Endothelial cell of coronary artery (primary cell): ENCODE measurements around the gene APOH. TPM values are rescaled to one million over a fixed set of nuclear protein-coding genes. Genes with fewer than 3 reads are reported as not detected.

ENCODE experiments used
- total RNA-seq: library from RNA; depleted of rRNA; stranded (reverse); fragments of >200 nt; gene quantifications from 2 replicates; pipeline ENCODE4 v1.2.3, GENCODE V29; 2014

The APOH gene
- total RNA-seq, result not detected in 2 replicates

GRCh38 chr17:66228887-66229782, at the start of gene APOH:
Gene APOH, minus strand, starts transcription at chr17:66229415. Its CDS starts 36 bp downstream, at chr17:66229379.

GRCh38 chr17:66191593-66192377, 37.4 kb downstream of the APOH start, which contains the start of gene CEP112:
Gene CEP112, minus strand, starts transcription at chr17:66192133.

Other genes with a start within 250 kb of the APOH start
- 10.3 and 10.4 TPM in 2 replicates for gene CEP112, start 37.3 kb downstream of the APOH start, total RNA-seq
- gene PRKCA, start 73.2 kb upstream of the APOH start, total RNA-seq, result 7.9 and 35.7 TPM in 2 replicates